HG03064 (cell line): ENCODE results near the gene ZKSCAN4.

ENCODE experiments used
- ATAC-seq: cut with Tn5 transposase; IDR thresholded peaks from one replicate; pipeline ENCODE4 v1.9.1; 2021; ENCODE audit warnings: low read depth; ENCODE audit not compliant: unreplicated experiment

Gene ZKSCAN4

GRCh38 chr6:28252009-28252975 lies at the start of gene ZKSCAN4:
Gene ZKSCAN4 (minus strand): TSS chr6:28252269. CDS start chr6:28251980, 289 bp downstream.
- peak; percentile 77 for ATAC-seq

GRCh38 chr6:28296520-28297060 lies 44.5 kb upstream of the ZKSCAN4 start:
- no peak for ATAC-seq

- no peak for ATAC-seq
These were observed 43.3 kb upstream of the ZKSCAN4 start for GRCh38 chr6:28295326-28295725.

- no peak for ATAC-seq
These were observed 39.5 kb upstream of the ZKSCAN4 start for GRCh38 chr6:28291573-28291972.

DNA sequence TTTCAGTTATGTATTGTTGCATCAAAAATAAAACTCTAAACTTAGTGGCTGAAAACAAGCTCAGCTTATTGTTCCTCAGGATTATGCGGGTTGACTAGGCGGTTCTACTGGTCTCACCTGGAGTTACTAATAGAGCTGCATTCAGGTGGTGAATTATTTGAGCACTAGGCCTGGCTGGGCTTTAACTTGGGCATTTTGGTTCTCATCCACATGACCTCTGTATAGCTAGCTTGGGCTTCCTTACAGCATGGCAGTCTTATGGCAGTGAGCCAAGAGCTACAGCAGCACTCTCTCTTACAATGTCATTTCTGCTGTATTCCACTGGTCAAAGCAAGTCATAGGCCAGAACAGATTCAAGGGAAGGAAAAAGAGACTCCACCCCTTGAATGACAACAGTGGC lies 30.9 kb upstream of the ZKSCAN4 start:
- ATAC-seq = no peak

GRCh38 chr6:28281288-28282064 lies 29.4 kb upstream of the ZKSCAN4 start, which contains the start of gene PGBD1:
Gene PGBD1 (plus strand): TSS chr6:28281572. CDS start chr6:28283814, 2,242 bp downstream.
- peak; percentile 81 for ATAC-seq

DNA sequence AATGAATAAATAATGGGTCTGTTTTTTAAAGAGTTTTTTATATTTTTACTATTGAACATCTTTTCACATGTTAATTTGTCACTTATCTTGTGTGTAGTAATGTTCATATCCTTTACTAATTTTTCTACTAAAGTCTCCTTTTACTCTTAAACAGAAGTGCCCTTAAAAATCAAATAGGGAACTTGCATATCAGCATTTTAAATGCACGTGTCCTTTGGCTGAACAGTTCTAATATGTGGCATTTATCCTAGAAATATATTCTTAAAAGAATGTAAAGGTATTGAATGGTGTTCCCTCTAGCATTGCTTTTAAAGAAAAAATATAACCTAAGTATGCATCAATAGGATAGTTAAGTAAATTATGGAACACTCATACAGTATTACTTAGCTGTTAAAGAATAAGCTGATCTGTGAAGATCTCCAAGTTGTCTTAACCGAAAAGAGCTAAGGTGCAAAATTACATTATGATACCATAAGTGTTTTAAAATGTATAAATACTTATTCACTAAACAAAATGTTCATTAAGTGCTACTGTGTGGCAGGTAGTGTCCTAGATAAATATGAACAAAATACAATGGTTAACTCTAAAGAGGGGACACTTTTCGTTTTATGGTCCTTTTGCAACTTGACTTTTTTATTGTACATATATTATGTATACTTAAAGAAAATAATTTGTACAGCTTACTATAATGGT lies 28.7 kb upstream of the ZKSCAN4 start:
- no peak for ATAC-seq

GRCh38 chr6:28277746-28278145 lies 25.7 kb upstream of the ZKSCAN4 start:
- ATAC-seq = no peak

- no peak for ATAC-seq
These were observed 22.8 kb upstream of the ZKSCAN4 start for GRCh38 chr6:28274888-28275287.

DNA sequence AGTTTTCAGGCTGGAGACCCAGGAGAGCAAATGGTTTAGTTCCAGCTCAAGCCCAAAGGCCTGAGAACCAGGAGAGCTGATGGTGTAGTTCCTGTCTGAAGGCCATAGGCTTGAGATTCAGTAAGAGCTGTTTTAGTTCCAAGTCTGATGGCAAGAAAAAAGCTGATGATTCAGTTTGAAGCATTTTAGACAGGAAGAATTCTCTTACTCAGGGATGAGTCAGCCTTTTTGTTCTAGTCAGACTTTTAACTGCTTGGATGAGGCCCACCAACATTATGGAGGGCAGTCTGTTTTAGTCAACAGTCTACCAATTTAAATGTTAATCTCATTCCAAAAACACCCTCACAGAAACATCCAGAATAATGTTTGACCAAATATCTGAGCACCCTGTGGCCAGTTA lies 17.4 kb upstream of the ZKSCAN4 start:
- no peak for ATAC-seq

DNA sequence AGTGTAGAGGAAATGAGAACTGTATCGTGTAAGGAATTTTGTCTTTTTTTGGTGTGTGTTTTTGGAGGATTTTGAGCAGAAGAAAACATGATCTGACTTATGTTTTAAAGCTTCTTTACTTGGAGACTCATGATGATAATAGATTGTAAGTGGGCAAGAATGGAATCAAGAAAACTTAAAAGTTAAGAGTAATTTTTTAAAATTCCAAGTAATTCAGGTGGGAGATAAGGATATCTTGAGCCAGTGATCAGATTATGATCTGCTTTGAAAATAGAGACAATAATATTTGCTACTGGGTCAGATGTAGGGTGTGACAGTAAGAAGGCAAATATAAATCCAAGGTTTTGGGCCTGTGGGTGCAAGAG lies 15.6 kb upstream of the ZKSCAN4 start:
- ATAC-seq = no peak

DNA sequence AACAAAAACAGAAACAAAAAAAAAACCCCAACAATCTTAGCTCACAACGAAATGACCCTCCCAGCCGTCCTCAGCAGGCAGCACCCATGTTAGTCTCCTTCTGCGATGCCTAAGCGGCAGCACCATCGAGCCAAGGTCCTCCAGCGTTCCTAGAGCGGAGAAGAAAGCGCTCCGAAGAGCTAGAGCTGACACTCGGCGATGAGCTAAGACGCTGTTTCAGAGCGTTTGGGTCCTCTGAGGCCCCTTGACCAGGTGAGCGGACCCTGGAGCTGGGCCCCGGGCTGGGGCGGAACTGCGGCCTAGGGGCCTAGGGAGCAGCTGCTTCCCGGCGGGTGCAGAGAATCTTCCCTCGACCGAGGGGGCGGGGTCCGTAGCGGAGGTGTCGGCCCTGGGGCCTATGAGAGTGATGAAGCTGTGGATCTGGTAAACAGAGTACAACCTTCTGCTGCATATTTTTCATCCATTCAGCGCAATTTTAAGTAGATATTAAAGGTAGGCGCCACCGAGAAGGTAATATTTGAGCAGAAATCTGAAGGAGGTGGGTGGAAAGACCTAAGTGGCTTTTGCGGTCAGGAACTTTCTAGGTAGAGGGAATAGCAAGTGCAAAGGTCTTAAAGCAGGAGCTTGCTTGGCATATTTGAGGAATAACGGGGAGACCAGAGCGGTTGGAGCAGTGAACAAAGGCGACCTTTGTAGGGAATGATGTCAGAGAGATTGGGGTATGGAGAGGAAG lies 15.1 kb upstream of the ZKSCAN4 start, which contains the start of gene ZSCAN26:
Gene ZSCAN26 (plus strand): TSS at position 182 of the 733 bp plus-strand sequence. CDS start 4,777 bp downstream, outside the sequence.
- ATAC-seq = peak; percentile 89

DNA sequence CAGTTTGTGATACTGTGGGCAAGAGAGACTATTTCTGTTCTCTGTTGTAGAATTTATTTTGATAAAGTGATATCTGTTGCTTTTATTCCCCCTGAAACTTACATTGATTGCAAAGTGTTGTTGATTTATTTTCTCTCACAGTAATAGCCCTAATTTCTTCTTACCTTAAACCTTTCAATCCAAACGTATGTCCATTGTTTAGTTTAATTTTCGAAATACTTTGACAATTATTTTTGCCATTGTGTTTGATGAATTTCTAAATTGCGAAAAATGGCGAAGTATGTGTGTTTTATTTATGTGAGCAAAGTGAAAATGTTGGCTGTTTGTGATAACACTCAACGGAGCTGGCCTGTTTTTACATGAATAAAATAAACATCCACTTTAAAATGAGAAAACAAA lies 14.5 kb upstream of the ZKSCAN4 start:
- no peak for ATAC-seq

GRCh38 chr6:28264834-28265401 lies 12.8 kb upstream of the ZKSCAN4 start:
- ATAC-seq = no peak

GRCh38 chr6:28263922-28264321 lies 11.9 kb upstream of the ZKSCAN4 start:
- ATAC-seq = no peak

DNA sequence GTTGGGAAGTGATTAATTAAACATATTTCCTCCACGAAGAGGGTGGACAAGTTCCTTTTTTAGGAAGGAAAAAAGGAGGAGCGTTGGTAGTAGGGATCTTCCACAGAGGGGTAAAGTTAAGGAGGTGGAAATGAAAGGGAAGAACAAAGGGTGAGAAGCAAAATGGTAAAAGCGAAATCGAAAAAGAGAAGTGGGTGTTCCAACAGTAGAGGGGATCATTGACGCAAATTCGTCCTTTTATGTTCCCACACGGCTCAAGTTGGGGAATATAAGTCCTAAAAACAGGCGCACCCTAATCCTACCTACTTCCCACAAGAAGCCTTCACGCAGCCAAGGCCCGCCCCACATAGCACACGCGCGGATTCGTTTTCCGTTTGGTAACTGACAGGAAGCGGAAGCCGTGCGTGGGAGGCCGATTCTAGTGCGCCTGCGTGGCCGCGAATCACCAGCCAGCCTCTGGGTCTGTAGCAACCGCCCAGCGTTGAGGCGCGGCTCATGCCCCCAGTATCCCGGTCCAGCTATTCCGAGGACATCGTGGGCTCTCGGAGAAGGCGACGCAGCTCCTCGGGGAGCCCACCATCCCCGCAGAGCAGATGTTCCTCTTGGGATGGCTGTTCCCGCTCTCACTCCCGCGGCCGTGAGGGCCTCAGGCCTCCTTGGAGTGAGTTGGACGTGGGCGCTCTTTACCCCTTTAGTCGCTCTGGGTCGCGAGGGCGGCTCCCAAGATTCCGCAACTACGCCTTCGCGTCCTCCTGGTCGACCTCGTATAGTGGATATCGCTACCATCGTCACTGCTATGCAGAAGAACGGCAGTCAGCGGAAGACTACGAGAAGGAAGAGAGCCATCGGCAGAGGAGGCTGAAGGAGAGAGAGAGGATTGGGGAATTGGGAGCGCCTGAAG lies 7.1 kb upstream of the ZKSCAN4 start, which contains the start of gene NKAPL:
Gene NKAPL (plus strand): TSS at position 421 of the 901 bp plus-strand sequence. CDS start 75 bp downstream, at position 496.
- ATAC-seq = no peak

DNA sequence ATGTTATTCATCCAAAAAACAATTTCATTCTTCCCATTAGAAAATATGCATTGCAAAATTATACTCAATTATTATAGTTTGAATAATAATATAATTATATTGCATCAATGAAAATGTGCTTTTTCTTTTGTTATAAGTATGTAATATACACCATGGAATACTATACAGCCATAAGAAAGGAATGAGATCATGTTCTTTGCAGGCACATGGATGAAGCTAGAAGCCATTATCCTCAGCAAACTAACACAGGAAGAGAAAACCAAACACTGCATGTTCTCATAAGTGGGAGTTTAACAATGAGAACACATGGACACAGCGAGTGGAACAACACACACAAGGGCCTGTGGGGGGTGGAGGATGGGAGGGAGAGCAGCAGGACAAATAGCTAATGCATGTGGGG lies 5.0 kb upstream of the ZKSCAN4 start:
- ATAC-seq = no peak

GRCh38 chr6:28254121-28254519 lies 2.1 kb upstream of the ZKSCAN4 start:
- ATAC-seq = no peak
